Subcutaneous adipose tissue (tissue), 4 donors: ENCODE measurements around the gene INTS11. TPM values are rescaled to one million over a fixed set of nuclear protein-coding genes. Genes with fewer than 3 reads are reported as not detected.

Experiments
- CTCF ChIP-seq: fragments of 450-650 bp; IDR thresholded peaks from one replicate; pipeline ENCODE4 v1.5.1; 2016; ENCODE audit warnings: low read depth, mild to moderate bottlenecking, control low read depth, antibody characterized with exemption, moderate library complexity
- total RNA-seq, 4 donors: library from RNA; depleted of rRNA; stranded (reverse); fragments of >200 nt; gene quantifications; one replicate each; pipeline ENCODE4 v1.1.0, GENCODE V29; 2016

INTS11 gene
- total RNA-seq, 4 donors from 2014 or later = 50.5 to 122 (median 60.6) TPM

GRCh38 chr1:1314678-1315335 lies 9.7 kb downstream of the INTS11 start:
- TF ChIP-seq CTCF = no peak

- TF ChIP-seq CTCF = no peak
These were observed 10.2 kb downstream of the INTS11 start for GRCh38 chr1:1314237-1314586.

- no peak for TF ChIP-seq CTCF
These were observed 10.8 kb downstream of the INTS11 start for GRCh38 chr1:1313500-1314236.

- TF ChIP-seq CTCF = no peak
These were observed 11.8 kb downstream of the INTS11 start for GRCh38 chr1:1312450-1313314.

GRCh38 chr1:1311107-1312104 lies 13.1 kb downstream of the INTS11 start:
- TF ChIP-seq CTCF = no peak

GRCh38 chr1:1310476-1311053 lies 13.9 kb downstream of the INTS11 start:
- TF ChIP-seq CTCF = no peak
